CD4-positive, alpha-beta T cell treated with Interleukin-4 for 1 hour (primary cell): Measurements from ENCODE around the gene TTC7B.

ENCODE experiments used
- DNase-seq, 2 donors: peaks; one replicate each; pipeline ENCODE4 v3.0.0-alpha.2; 2020 to 2022

Gene TTC7B

DNA sequence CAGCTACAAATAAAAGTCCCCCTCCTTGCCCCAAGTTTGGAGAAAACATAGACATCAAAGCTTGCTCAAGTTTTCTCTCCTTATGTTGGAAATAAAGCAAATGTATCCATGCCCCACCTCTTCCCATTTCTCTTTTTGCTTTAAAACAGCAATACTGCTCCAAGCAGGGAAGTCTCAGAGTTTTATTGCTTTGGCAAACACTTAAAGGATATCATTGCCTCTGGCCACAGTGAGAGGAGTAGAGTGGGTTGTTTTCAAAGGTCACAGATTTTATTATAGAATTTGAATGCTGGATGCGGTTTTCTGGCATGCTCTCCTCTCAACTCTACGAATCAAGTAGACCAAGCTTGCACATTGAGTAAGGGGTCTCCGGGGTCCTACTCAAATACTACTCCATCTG is 149.7 kb downstream of the TTC7B start:
- no peak for DNase-seq

DNA sequence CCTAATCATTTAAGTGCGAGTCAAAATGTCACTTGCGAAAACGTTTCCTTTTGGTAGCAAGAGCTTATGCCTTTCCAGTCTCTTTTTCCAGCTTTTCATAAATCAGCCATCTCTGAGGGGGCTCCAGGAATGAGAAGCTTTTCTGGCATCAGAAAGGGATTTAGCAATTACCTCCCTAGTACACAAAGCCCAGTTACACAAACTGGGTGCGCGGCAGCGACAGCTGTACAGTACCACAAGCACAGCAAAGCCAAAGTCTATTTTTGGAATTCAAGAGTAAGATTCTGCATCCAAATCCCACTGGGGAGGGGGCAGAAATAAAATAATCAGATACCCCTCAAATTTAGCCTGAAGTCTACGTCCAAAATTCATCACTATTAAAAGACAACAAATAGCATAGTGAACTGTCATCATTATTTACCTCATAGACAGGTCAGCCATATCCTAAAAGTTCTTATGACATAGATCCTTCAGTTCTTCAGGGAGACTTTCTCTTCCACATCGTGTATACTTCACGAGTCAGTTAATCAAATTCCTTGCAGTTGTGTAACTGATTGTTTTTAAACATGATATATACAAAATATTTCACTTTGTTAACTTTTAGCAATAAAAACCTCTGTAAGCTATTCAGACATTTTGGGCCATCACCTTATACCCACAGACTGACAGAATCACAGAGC is 150.8 kb downstream of the TTC7B start:
- DNase-seq, result no peak

GRCh38 chr14:90664911-90665310 is 151.3 kb downstream of the TTC7B start:
- no peak for DNase-seq

DNA sequence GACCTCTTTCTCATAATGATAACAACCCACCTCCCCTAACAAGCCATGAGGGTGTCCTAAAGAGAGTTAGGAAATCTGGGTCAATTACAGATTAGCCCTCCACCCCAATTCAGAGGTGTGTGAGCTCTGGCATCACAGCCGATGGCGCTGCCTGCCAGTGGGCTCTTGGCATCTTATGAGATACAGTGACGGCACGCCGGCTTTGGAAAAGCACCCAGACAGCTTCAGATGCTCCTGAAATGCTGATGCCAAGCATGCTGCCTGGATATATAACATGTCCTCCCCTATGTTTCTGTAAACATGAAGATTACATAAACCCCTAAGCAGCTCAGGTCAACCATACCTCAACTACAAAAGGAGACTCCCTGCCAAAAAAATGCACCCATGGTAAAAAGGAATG is 152.6 kb downstream of the TTC7B start:
- DNase-seq, result no peak

DNA sequence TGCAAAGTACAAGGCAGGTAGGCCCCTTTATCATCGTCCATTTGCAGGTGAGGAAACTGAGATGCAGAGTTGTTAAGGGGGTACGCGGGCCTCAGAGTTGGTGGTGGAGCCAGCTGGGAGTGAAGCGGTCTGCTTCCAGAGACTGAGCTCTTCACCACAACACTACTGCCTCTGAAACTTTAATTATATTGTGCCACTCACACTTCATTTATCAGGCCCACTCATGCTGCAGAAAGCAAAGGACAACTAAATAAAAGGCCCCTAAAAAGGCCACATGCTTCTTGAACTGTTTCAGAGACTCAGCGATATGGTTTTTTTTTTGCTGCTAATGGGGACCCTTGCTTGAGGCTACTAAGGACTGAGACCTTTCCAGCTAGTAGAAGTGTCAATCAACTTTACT is 153.1 kb downstream of the TTC7B start:
- no peak for DNase-seq

DNA sequence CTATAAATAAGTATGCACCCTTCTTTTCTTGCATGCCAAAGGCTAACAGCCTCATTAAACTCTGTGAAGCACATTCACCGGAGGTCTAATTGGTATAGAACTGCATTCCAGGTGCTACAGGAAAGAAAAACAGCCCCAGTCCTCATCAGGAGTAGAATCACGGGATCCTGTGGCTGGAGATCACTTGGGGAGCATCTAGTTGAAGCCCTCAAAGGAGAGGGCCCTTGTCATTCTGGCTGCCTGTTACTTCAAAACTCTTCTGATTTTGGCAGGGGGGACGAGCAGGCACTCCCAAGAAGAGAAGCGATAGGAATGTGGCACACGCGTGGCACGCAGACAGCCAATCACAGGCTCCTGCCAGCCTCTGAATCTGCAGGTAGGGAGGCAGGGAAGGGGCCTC is 154.4 kb downstream of the TTC7B start:
- DNase-seq, result no peak

GRCh38 chr14:90660865-90661570 is 155.2 kb downstream of the TTC7B start:
- no peak for DNase-seq

GRCh38 chr14:90659156-90659555 is 157.1 kb downstream of the TTC7B start:
- DNase-seq, result no peak

DNA sequence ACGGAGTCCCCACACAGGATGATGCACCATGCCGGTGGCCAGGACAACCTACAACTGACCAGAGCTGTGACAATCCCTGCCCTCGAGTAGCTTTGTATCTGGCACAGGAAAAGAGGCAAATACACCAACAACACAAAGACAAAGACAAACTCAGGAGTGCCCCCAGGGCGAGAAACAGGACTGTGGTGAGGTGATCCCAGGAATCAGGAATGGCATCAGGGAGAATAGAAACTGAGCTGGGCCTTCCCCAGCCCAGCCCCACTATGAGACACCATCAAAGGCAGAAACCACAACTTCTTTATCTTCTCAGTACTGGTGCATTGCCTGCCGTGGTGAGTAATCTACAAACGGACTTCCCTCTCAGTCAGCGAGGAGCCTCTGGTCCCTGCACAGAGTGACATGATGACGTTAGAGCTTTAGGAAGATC is 157.7 kb downstream of the TTC7B start:
- DNase-seq, result peak; percentile 7 to 53

DNA sequence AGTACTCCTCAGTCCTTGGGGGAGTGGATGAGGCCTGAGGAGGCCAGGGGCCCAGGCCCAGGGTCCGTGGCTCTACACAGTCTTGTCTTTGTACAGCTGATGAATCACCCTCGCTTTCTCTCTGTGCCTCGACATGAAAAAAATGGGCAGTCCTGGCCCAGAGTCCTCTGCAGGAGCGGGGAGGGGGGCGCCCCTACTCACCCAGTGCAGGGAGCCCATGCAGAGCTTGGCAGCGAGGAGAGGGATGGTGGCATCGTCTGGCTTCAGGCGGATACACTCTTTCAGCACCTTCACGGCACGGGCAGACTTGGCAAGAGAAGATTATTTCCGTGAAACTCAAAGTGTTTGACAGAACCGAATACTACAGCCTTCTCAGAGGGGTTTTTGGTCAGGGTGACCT is 159.3 kb downstream of the TTC7B start:
- DNase-seq, result no peak

GRCh38 chr14:90655829-90656228 is 160.4 kb downstream of the TTC7B start:
- no peak for DNase-seq

- no peak for DNase-seq
Observed at GRCh38 chr14:90654831-90655276, 161.4 kb downstream of the TTC7B start.

GRCh38 chr14:90652626-90653025 is 163.6 kb downstream of the TTC7B start:
- DNase-seq, result no peak

GRCh38 chr14:90651976-90652560 is 164.2 kb downstream of the TTC7B start:
- no peak for DNase-seq

- DNase-seq, result no peak
Observed at GRCh38 chr14:90651271-90651804, 164.9 kb downstream of the TTC7B start.

- DNase-seq, result no peak
Observed at GRCh38 chr14:90649557-90650135, 166.6 kb downstream of the TTC7B start.

DNA sequence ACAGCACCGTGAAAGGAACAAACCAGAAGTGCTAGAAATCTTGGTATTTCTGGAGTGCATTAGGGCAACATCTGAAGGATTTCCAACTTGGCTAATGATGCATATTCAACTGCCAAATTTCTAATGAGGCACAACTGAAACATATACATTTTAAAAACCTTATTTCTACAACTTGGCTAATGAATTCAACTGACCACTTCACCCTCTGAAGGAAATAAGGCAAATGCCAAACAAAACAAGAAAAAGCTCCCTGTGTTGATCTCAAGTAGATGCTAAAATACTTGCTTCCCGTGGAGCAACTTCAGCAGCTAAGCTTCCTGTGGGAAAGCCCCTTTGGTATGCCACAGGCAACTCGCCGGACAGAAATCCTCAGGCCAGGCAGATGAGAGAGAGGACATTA is 167.1 kb downstream of the TTC7B start:
- DNase-seq, result no peak

- DNase-seq, result no peak
Observed at GRCh38 chr14:90648421-90648820, 167.8 kb downstream of the TTC7B start.

DNA sequence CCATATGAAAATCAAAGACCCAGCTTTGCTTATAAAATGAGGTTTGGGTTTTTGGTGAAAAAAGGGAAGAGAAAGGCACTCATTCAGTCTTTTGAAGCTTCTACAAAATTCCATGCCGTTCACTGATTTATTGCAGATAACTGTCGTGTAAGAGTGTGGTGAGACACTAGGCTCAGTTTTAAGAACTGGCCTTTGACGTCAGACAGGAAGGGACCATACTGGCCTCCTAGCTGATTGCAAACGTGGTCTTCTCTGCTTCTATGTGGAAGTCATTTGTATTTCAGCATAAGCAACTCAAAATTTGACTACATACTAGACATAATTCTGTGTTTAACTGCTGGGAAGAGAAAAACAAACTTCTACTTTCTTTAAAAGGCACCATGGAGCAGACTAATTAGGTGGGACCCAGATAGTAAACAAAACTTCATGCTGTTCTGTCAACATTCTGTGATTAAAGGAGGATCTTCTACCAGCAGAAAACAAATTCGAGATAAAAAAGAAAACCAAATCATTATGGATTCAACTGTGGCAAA is 168.7 kb downstream of the TTC7B start:
- DNase-seq, result peak in 1 of 2 donors; percentile 28

DNA sequence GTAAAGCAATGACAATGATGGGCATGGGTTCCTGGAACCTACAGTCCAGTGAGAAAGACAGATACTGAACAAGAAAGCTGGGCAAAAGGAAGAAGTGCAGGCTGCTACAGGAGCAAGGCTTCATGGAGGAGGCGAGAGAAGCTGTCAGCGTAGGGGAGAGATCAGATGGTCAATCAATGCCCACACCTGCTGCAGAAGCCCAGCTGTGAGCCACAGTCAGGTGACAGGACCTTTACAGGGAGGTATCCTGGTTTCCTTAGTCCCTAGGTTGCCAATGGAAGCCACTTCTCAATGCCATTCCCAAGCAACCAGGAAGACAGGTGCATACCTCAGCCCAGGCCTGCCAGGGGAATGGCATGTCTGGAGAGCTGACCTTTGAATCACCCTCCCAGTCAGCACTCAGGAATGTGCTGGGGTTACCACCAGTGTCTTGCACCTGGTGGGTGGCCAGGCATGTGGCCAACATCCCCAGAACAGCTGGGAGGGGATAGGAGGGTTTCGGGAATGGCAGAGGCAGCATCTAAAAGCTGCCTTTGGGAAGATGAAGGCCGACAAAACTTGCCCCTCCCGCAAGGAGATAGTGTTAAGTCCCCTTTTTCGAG is 170.3 kb downstream of the TTC7B start:
- DNase-seq, result no peak

DNA sequence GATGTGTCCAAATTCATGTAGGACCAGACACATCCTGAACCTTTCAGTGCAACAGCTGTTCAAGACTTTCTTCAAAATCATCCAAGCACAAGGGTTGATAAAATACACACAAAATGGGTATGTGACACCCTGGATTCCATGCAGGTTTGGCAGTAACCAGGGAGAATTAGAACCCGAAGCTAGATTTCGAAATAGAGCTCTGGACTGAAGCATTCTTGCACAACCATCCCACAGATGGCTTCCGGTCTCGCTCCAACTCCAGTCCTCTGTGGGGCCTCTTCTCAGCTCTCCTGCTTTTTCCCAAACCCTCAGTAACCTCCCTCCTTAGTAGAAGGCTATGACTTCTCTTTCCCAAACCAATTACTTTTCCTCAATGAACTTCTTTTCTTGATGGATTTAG is 171.3 kb downstream of the TTC7B start:
- DNase-seq, result no peak

GRCh38 chr14:90643982-90644670 is 172.1 kb downstream of the TTC7B start:
- no peak for DNase-seq
